HepG2 (cell line): ENCODE measurements around the gene ACACB. TPM values are rescaled to one million over a fixed set of nuclear protein-coding genes. Genes with fewer than 3 reads are reported as not detected.

Experiments
- DNMT1 ChIP-seq: sonication (generic); formaldehyde crosslinking; IDR thresholded peaks from 2 replicates; pipeline ENCODE4 v1.5.1; 2020; ENCODE audit warnings: mild to moderate bottlenecking, missing genetic modification reagents
- E2F2 ChIP-seq: sonication (generic); formaldehyde crosslinking; IDR thresholded peaks from 2 replicates; pipeline ENCODE4 v1.4.0; 2020; ENCODE audit warnings: missing genetic modification reagents, borderline replicate concordance
- FOSL2 ChIP-seq: sonication (generic); formaldehyde crosslinking; IDR thresholded peaks from 2 replicates; pipeline ENCODE4 v1.4.0; 2020; ENCODE audit warnings: missing genetic modification reagents
- FOXA3 ChIP-seq: IDR thresholded peaks from 2 replicates; pipeline ENCODE4 v1.6.1; 2016; ENCODE audit warnings: missing genetic modification reagents, missing compliant biosample characterization
- GFI1 ChIP-seq: sonication (generic); formaldehyde crosslinking; IDR thresholded peaks from 2 replicates; pipeline ENCODE4 v1.5.0; 2020; ENCODE audit warnings: missing genetic modification reagents, mild to moderate bottlenecking, borderline replicate concordance
- HMG20B ChIP-seq: conservative IDR thresholded peaks from 2 replicates; pipeline ENCODE4 v1.6.1; 2016; ENCODE audit warnings: missing genetic modification reagents, missing compliant biosample characterization
- JARID2 ChIP-seq: sonication (generic); formaldehyde crosslinking; IDR thresholded peaks from 2 replicates; pipeline ENCODE4 v1.8.1; 2023; ENCODE audit warnings: missing genetic modification reagents, inconsistent platforms; ENCODE audit not compliant: insufficient replicate concordance
- MTF1 ChIP-seq: sonication (generic); formaldehyde crosslinking; IDR thresholded peaks from 2 replicates; pipeline ENCODE4 v1.5.0; 2020; ENCODE audit warnings: missing genetic modification reagents
- NR2F2 ChIP-seq: IDR thresholded peaks from 2 replicates; pipeline ENCODE4 v1.6.1; 2012; ENCODE audit warnings: low read depth, inconsistent platforms, borderline replicate concordance
- POGZ ChIP-seq: sonication (generic); formaldehyde crosslinking; IDR thresholded peaks from 2 replicates; pipeline ENCODE4 v1.4.0; 2020; ENCODE audit warnings: mild to moderate bottlenecking, missing genetic modification reagents
- RARG ChIP-seq: sonication (generic); formaldehyde crosslinking; IDR thresholded peaks from 2 replicates; pipeline ENCODE4 v1.4.0; 2020; ENCODE audit warnings: low read depth, mild to moderate bottlenecking, missing genetic modification reagents
- RBM39 ChIP-seq: fragments of 200-400 bp; formaldehyde crosslinking; IDR thresholded peaks from one replicate; pipeline ENCODE4 v1.6.1; 2018; ENCODE audit warnings: antibody characterized with exemption, mild to moderate bottlenecking, low read depth, low read length; ENCODE audit not compliant: poor library complexity, severe bottlenecking
- RNF2 ChIP-seq: fragments of 450-650 bp; conservative IDR thresholded peaks from 2 replicates; pipeline ENCODE4 v1.6.1; 2016; ENCODE audit warnings: low read depth
- SIN3B ChIP-seq: fragments of 150-350 bp; IDR thresholded peaks from 2 replicates; pipeline ENCODE4 v1.6.1; 2014; ENCODE audit warnings: low read length
- THAP7 ChIP-seq: sonication (generic); formaldehyde crosslinking; IDR thresholded peaks from 2 replicates; pipeline ENCODE4 v1.8.1; 2023; ENCODE audit warnings: mild to moderate bottlenecking, missing genetic modification reagents
- TOE1 ChIP-seq: sonication (generic); formaldehyde crosslinking; IDR thresholded peaks from 2 replicates; pipeline ENCODE4 v1.4.0; 2020; ENCODE audit warnings: mild to moderate bottlenecking, missing genetic modification reagents
- USF2 ChIP-seq, 2 experiments: sonication (generic) in 1 of 2; formaldehyde crosslinking in 1 of 2; IDR thresholded peaks; 2 replicates each; pipeline versions ENCODE4 v1.5.1 to v1.6.1; 2011 to 2020; ENCODE audit warnings: borderline replicate concordance in 1 of 2, low read depth in 1 of 2, low read length in 1 of 2, mild to moderate bottlenecking in 1 of 2, missing genetic modification reagents in 1 of 2, moderate library complexity in 1 of 2
- YEATS4 ChIP-seq: sonication (generic); formaldehyde crosslinking; IDR thresholded peaks from 2 replicates; pipeline ENCODE4 v1.4.0; 2020; ENCODE audit warnings: missing genetic modification reagents, borderline replicate concordance
- ZBTB21 ChIP-seq: sonication (generic); formaldehyde crosslinking; IDR thresholded peaks from 2 replicates; pipeline ENCODE4 v1.4.0; 2020; ENCODE audit warnings: missing genetic modification reagents
- ZBTB34 ChIP-seq: sonication (generic); formaldehyde crosslinking; IDR thresholded peaks from 2 replicates; pipeline ENCODE4 v1.8.0; 2022; ENCODE audit warnings: mild to moderate bottlenecking, missing genetic modification reagents
- ZFP36L1 ChIP-seq: sonication (generic); formaldehyde crosslinking; IDR thresholded peaks from 2 replicates; pipeline ENCODE4 v1.8.0; 2022; ENCODE audit warnings: mild to moderate bottlenecking, missing genetic modification reagents, moderate library complexity
- ZNF550 ChIP-seq: sonication (generic); formaldehyde crosslinking; IDR thresholded peaks from 2 replicates; pipeline ENCODE4 v1.4.0; 2020; ENCODE audit warnings: mild to moderate bottlenecking, missing genetic modification reagents, borderline replicate concordance
- ZNF644 ChIP-seq: IDR thresholded peaks from 2 replicates; pipeline ENCODE4 v1.6.1; 2016; ENCODE audit warnings: low read depth
- ZNF883 ChIP-seq: sonication (generic); formaldehyde crosslinking; IDR thresholded peaks from 2 replicates; pipeline ENCODE4 v1.5.1; 2020; ENCODE audit warnings: mild to moderate bottlenecking, missing genetic modification reagents; ENCODE audit errors: not compliant biosample characterization
- polyA plus RNA-seq, 8 experiments: library from polyadenylated mRNA; depleted of rRNA in 3 of 8; stranded (reverse) in 7 of 8; unstranded in 1 of 8; fragments of >200 nt; fragmentation: Illumina TruSeq in 4 of 8; extraction: Trizol in 4 of 8; gene quantifications; 2 replicates each; pipeline versions ENCODE4 v1.2.1 to v1.2.3, GENCODE V29; 2011 to 2016; ENCODE audit warnings: low read depth in 4 of 8, missing spikeins in 1 of 8, mixed read lengths in 1 of 8; ENCODE audit not compliant: insufficient read depth in 1 of 8
- total RNA-seq, 5 experiments: library from RNA; depleted of rRNA; stranded (reverse); fragments of >200 nt; fragmentation: Illumina TruSeq; extraction: Trizol; gene quantifications; 2 replicates each; pipeline ENCODE4 v1.2.3, GENCODE V29; 2016; ENCODE audit warnings: low read depth in 1 of 5

Gene ACACB
- total and polyA plus RNA-seq, 2 of the 13 experiments (the other 11 are each of a cell fraction or from before 2014, with no cell fraction given), result 6.2 to 8.6 TPM

GRCh38 chr12:109093022-109093918 is 23.1 kb upstream of the ACACB start, which contains the start of gene ALKBH2 (continued):
- peak; percentile 92 for TF ChIP-seq ZBTB34 (CRISPR knock-in tag)
- TF ChIP-seq ZNF883 (CRISPR knock-in tag), result peak; percentile 98
- TF ChIP-seq NR2F2, result no peak
- TF ChIP-seq POGZ, result peak; percentile 98
- TF ChIP-seq HMG20B (CRISPR knock-in tag), result no peak; the same call in 1 of the 2 replicates
- peak; percentile 93; the same call in 1 of the 2 replicates for TF ChIP-seq ZNF550
- TF ChIP-seq THAP7 (CRISPR knock-in tag), result no peak
- TF ChIP-seq RARG, result no peak
- TF ChIP-seq YEATS4 (CRISPR knock-in tag), result peak; percentile 94
- peak; percentile 23; the same call in 1 of the 2 replicates for TF ChIP-seq E2F2 (CRISPR knock-in tag)
- peak; percentile 46 for TF ChIP-seq ZBTB21
- TF ChIP-seq MTF1 (CRISPR knock-in tag), result no peak
- TF ChIP-seq DNMT1 (CRISPR knock-in tag), result 0 out of 2 replicates have a peak, but pooled peaks have one; percentile 27
- TF ChIP-seq FOSL2 (CRISPR knock-in tag), result peak; percentile 77
- peak; percentile 57; the same call in 1 of the 2 replicates for TF ChIP-seq GFI1 (CRISPR knock-in tag)
- no peak for TF ChIP-seq USF2 (IDR thresholded peaks at IDR 0.05; ENCODE audit: low read depth, low read length)
- peak; percentile 53; the same call in 1 of the 2 replicates for TF ChIP-seq USF2 (CRISPR knock-in tag; IDR thresholded peaks at IDR 0.05; ENCODE audit: borderline replicate concordance)
- peak; percentile 95 for TF ChIP-seq RNF2
- peak; percentile 93; the same call in 1 of the 2 replicates for TF ChIP-seq TOE1
- peak; percentile 73 for TF ChIP-seq FOXA3 (CRISPR knock-in tag)
- TF ChIP-seq SIN3B, result no peak
- peak; percentile 89 for TF ChIP-seq JARID2 (CRISPR knock-in tag)
- TF ChIP-seq RBM39, result peak; percentile 47
- TF ChIP-seq ZFP36L1 (CRISPR knock-in tag), result peak; percentile 96; the same call in 1 of the 2 replicates
- TF ChIP-seq ZNF644, result no peak
